ENCODE measurements around the gene NEK9.
"Not testable (repeated sequence)": the region's sequence is repeated elsewhere in the genome, so short reads cannot be mapped to it uniquely, and the experiment has no call there.

Gene NEK9

DNA sequence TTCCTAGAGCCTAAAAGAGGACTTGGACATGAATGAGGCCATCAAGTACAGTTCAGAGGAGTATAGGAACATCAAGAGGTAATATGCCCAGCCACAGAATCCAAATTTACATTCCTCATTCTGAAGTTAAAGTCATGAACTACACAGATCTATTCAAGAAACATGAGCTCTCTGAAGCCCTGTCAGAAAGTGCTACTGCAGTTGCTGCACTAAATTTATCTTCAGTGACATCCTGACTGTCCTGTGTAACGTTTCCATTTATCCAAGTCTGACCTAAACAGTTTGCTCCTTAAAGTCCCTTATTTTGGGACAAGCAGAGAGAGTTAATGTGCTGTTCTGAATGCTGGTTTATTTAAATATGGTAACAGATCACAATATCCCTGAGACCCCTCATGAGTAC lies 28.2 kb downstream of the NEK9 start:
- DNase-seq, result no peak

DNA sequence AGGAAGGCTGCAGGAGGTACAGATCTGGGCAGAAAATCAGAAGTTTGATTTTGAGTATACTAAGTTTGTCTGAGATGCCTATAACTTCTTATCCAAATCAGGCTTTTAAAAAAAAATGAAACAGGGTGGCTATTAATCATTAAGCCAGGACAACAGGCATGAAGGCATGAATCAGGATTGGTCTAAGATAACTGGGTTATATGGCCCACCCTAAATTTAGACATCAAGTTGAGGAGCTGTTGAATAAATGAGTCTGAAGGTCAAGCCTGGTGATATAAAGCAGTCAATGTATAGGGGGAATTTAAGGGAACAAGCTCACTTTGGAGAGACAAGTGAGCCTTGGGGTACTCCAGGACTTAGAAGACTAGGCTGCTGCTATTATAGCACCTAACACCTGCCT lies 28.6 kb downstream of the NEK9 start:
- DNase-seq, result no peak

DNA sequence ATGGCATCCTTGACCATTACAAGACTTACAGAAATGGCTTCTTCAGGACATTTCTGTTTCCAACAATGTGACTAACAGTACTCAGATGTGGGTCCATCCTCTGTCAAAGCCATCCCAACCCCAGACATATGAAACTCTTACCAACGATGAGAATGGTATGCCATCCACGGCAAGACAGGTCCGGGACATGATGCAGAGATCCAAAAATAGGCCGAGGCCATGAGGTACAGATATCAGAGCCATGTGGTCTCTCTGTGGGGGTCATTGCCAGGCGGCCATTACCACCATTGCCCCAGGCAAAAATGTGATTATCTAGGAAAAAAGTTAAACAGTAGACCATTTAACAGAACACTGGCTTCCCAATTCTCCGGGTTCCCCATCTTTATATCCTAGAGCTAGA lies 29.9 kb downstream of the NEK9 start:
- no peak for DNase-seq

GRCh38 chr14:75095690-75096089 lies 31.2 kb downstream of the NEK9 start:
- no peak for DNase-seq

- DNase-seq, result no peak
Measured at GRCh38 chr14:75094896-75095295, 32.0 kb downstream of the NEK9 start.

DNA sequence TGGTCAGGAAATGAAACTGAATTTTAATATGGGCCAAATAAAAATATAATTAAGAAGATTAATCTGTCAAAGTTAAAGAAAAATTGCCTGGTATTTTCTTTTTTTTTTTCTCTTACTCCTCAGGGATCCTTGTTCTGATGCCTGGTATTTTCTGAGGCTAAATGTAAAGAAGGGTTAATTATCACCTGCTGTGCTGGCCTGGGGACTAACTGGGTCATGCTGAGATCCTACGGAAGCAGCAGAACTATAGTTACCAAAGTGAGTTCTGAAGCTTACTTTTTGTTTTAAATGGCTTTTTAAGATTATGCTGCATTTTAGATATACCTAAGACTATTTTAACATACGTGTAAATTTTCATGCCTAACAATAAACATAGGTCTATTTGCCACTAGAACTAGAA lies 34.1 kb downstream of the NEK9 start:
- no peak for DNase-seq

- DNase-seq, result no peak
Measured at GRCh38 chr14:75091251-75091650, 35.6 kb downstream of the NEK9 start.

GRCh38 chr14:75090353-75090752 lies 36.5 kb downstream of the NEK9 start:
- DNase-seq, result no peak

- peak; percentile 59 for DNase-seq
Measured at GRCh38 chr14:75088566-75089373, 38.1 kb downstream of the NEK9 start.

DNA sequence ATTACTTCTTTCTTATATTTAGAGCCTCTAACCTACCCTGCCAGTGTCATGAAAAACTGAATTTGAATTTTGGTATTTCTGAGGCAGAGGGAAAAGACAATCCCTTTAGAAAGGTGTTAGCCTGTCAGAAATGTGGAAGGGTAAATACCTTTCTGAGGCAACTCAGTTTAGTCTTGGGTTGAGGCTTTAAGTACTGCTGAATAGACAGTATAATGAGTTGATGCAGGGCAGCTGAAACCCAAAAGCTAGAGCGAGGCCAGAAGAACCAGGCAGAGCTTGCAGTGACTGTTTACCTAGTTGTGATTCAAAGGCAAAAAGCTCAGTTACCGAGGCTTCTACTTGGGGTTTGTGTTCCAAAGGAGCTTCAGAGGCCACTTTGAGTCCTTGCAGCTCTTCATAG lies 38.7 kb downstream of the NEK9 start:
- no peak for DNase-seq

GRCh38 chr14:75084513-75084912 lies 42.3 kb downstream of the NEK9 start:
- no peak for DNase-seq

DNA sequence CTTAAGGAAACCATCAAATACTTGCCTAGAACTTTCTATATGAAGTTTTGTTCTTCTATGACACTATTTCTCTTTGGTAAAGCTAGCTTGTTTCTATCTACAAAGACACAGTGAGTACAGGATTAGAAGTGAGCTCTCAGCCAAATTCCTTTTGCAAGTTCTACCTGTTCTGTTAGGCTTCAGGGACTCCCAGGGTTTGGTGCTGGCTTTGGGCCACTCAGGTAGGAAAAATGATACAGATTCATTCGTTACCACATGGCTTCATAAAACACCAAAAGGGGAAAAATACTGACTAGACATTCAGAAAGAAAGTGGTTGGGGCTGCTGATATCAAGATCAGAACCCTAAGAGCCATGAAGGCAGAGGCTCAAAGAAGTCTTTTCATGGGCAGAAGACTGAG lies 43.6 kb downstream of the NEK9 start:
- DNase-seq, result no peak

DNA sequence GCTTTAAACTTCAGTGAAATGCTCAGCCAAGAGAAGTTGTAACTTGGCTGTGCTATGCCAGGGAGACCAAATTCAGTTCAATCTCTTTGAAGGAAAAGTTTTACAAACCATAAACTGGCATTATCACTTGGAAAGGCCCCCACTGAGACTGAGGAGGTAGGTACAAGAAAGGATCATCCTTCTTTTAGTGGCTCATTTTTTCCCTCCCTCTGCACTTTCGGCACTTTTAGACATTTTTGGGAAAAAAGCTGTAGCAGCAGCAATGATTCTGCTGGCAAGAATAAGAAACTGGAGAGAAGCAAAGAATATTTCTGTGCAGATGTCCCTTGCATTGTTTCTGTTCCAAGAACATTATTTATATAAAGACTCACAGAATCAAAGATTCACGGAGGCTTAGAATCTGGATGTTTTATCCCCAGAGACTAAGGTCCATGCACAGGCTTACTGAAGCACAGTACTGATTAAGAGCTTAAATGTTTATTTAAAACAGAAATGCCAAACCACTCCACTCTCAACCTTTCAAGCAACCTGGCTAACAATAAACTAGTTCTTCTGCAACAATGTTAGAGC lies 45.1 kb downstream of the NEK9 start:
- no peak for DNase-seq

- DNase-seq, result no peak
Measured at GRCh38 chr14:75079521-75079920, 47.3 kb downstream of the NEK9 start.

DNA sequence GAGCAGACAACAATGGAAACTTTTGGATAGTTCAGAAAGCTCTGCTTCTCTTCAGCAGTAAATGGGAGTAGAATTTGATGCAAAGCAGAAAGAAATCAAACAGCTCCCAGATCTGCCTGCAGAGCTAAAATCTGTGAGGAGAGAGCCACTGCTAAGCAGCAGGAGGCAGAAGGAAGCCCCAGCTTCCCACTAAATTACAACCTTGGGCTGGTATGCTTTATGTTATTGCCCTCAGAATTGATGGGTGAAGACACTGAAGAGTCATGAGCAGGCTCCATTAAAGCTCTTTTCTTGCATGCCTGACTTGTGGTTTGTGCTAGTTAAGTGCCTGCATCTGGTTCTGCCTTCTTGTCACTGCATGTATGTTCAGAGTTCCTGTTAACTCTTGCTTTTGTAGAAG lies 49.1 kb downstream of the NEK9 start:
- no peak for DNase-seq

DNA sequence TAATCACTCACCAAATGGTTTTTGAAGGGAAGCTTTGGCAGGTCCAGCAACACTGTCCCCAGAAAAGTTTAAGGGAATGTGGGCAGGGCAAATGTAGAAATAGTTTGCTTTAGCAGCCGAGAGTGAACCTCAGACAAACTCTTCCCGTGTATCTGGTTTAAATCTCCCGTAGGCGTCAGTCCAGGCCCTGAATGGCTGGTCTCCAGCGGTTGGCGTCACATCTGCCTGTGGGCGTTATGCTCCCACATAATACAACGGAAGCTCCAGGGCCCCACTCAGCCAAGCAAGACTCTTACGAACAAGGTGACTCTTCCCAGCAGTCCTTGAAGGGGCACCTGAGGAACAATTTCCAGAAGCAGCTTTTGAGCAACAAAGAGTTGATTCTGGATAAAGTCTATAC lies 56.5 kb downstream of the NEK9 start:
- DNase-seq, result no peak

DNA sequence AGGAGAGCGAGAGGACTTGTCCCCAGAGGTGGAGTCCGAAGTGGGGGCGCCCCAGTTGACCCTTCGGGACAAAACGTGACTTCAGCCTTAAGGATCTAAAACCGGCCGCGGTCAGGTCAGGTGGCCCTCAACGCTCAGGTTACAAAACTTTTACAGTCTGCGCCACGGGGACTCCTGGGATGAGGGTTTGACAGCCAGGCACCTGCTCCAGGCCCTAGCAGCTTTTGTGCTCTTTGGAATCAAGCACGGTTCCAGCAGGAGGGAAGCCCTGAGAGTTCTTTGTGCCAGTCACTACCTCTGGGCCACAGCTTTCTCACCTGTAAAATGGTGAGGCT lies 57.1 kb downstream of the NEK9 start:
- peak; percentile 95 for DNase-seq

DNA sequence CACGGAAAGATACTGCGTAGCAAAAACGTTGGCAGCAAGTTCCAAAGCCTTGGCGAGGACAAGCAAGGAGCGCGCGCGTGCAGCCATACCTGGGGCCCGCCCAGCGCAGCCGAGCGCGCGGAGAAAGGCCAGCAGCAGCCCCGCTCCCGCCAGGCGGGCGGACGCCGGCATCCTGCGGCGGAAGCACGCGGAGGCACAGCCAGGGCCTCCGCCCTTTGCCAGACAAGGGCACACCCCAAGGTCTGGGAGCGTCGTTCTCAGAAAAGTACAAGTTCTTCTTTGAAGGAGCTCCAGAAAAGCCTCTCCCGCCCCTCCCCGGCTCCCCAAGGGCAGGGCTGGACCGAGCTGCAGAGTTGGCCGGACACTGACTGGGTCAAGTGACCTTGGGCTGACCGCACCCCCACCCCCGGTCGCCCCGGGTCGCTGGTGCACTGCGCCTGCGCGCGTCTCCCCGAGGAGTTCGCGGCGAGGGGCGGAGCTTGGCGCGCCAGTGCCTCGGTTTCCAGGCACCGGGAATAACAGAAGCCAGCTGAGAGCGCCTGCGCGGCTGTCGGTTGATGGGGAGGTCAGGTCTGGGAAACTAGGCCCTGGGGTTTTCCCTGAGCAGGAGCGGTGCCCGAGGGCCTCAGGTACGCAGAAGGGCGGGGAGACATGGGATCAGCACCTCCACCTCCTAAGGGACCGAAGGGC lies 57.6 kb downstream of the NEK9 start, which contains the start of gene ZC2HC1C:
ZC2HC1C (plus strand) TSS at position 521 of the 690 bp plus-strand sequence. CDS start 933 bp downstream, outside the sequence.
- DNase-seq, result peak; percentile 97

DNA sequence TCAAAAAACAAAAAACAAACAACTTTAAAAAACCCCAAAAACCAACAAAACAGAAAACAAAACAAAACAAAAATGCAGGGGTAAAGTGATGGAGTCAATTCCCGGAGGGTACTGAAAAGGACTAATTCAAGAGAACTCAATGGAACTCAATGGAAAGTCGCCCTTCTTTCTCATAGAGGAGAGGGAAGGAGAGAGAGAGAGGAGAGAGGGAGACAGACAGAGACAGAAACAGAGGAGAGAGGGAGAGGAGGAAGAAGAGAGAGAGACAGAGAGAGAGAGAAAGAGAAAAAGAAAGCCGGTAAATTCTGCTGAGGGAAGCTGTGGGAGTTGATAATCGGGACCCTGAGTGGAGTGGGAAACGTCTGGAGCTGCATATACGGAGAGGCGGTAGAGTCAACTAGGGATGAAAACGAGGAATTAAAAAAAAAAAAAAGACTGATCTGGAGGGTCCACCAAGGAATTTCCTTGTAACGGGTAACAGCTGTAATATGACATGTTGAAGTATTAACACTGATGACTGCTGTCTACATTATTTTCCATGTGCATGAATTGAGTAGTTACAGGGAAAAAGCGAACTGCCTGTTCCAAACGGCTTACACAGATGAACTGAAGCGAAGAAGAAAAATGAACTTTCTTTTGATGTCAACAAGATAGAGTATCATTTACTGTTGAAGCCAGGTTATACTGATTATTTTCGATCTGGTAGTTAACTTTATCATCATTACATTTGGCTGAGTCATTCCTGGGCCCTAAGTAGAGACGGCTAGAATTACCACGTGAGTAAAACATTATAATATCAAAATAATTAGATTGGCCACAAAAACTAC lies 58.3 kb downstream of the NEK9 start:
- no peak for DNase-seq

DNA sequence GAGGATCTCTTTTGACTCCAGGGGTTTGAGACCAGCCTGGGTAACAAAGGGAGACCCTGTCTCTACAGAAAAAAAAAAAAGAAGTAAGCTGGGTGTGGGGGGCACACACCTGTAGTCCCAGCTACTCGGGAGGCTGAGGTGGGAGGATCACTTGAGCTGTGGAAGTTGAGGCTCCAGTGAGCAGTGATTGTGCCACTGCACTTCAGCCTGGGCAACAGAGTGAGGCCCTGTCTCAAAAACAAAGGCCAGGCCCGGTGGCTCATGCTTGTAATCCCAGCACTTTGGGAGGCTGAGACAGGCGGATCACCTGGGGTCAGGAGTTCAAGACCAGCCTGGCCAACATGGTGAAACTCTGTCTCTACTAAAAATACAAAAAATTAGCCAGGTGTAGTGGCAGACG lies 59.1 kb downstream of the NEK9 start:
- not testable (repeated sequence) for DNase-seq

GRCh38 chr14:75067212-75067611 lies 59.6 kb downstream of the NEK9 start:
- DNase-seq, result no peak

GRCh38 chr14:75066691-75067090 lies 60.2 kb downstream of the NEK9 start:
- DNase-seq, result no peak

DNA sequence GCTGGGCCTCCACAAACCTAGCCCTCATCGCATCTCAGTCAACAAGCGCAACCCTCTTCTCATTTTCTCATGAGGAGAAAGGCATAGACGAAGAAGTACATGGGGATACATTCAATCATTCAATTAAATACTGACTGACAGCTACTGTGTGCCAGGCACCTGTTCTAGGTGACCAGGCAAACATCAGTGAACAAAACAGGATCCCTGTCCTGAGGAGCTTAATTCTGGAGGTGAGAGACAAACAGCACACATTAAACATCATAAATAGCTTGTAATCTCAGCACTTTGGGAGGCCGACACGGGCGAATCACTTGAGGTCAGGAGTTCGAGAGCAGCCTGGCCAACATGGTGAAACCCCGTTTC lies 62.7 kb downstream of the NEK9 start:
- no peak for DNase-seq

All from NCI-H2107 (cell line).